H7 (cell line): ENCODE results near the gene HSPA9. TPM values are rescaled to one million over a fixed set of nuclear protein-coding genes. Genes with fewer than 3 reads are reported as not detected.
A peak's percentile ranks its signal among the peaks of the same experiment; 100 is the strongest.

Experiments used
- DNase-seq: peaks from one replicate; pipeline ENCODE4 v3.0.0; 2012
- H3K27me3 ChIP-seq: 2 replicates; pipeline ENCODE4 v1.6.0; 2011; ENCODE audit warnings: mild to moderate bottlenecking, low read length; ENCODE audit not compliant: control insufficient read depth, insufficient read depth
- H3K36me3 ChIP-seq: replicated peaks from 2 replicates; pipeline ENCODE4 v1.5.1; 2011; ENCODE audit warnings: low read length; ENCODE audit not compliant: control insufficient read depth, insufficient read depth
- H3K4me3 ChIP-seq: 2 replicates; pipeline ENCODE4 v1.5.1; 2011; ENCODE audit warnings: low read depth, mild to moderate bottlenecking, control low read depth, low read length, moderate library complexity; ENCODE audit not compliant: insufficient read depth
- total RNA-seq: library from RNA; depleted of rRNA; stranded (reverse); fragments of >200 nt; shearing (Covaris generic); gene quantifications from 2 replicates; pipeline ENCODE4 v1.2.3, GENCODE V29; 2014

HSPA9 gene
- total RNA-seq, 1 experiment from 2014 or later, result 671 TPM

DNA sequence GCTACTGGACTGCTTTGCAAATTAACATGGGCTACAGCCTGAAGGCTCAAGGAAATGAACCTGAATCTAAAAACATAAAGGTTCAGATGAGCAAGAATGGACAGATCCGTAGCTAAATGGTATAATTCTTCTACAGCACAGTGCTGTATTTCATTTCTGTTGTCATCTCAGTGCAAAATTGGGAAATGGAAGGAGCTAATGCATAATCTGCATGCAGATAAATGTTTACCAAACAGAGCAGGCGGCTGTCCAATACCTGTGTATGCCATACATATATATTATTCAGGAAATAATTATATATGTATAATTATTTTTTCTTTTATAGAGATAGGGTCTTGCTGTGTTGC lies 4.3 kb upstream of the HSPA9 start:
- H3K4me3 ChIP-seq, result no peak overlapping the region
- no peaks in the 10 kb centered on the region for H3K27me3 ChIP-seq
- H3K36me3 ChIP-seq, result no peaks in the 10 kb centered on the region
- DNase-seq, result no peak

DNA sequence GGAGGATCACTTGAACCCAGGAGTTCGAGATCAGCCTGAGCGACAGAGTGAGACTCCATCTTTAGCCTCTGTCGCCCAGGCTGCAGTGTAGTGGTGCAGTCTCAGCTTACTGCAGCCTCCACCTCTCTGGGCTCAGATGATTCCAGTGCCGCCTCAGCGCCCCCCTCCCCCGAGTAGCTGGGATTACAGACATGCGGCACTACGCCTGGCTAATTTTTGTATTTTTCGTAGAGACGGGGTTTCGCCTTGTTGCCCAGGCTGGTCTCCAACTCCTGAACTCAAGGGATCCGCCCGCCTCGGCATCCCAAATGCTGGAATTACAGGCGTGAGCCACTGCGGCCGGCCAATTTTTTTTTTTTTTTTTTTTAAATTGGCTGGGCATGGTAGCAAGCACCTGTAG lies 2.3 kb upstream of the HSPA9 start:
- no peak for DNase-seq
- H3K27me3 ChIP-seq, result no peaks in the 10 kb centered on the region
- no peak overlapping the region for H3K4me3 ChIP-seq
- H3K36me3 ChIP-seq, result peaks cover 10% of the 10 kb centered on the region

DNA sequence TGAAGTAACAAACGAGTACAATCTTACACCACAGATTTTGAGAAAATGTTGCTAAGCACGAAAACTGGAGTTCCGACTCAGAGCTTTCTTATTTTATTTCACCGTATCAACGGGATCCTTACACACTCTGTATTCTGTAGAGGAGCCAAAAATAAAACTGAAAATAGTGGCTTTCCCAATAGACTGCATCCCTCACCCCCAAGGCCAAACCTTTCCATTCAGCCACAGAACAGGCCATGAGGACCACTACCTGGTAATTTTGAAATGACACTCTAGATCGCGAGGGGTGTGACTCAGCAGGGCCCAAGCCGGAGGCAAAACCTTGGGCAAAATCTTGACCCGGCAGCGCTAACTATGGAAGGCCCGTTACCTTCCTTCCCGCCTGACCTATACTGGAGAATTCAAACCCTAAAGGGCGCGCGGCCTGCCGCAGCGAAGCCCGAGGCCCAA lies 432 bp downstream of the HSPA9 start:
- peaks cover 35% of the 10 kb centered on the region for H3K36me3 ChIP-seq
- H3K27me3 ChIP-seq, result no peaks in the 10 kb centered on the region
- DNase-seq, result no peak
- H3K4me3 ChIP-seq, result peak overlapping the region; percentile 96

DNA sequence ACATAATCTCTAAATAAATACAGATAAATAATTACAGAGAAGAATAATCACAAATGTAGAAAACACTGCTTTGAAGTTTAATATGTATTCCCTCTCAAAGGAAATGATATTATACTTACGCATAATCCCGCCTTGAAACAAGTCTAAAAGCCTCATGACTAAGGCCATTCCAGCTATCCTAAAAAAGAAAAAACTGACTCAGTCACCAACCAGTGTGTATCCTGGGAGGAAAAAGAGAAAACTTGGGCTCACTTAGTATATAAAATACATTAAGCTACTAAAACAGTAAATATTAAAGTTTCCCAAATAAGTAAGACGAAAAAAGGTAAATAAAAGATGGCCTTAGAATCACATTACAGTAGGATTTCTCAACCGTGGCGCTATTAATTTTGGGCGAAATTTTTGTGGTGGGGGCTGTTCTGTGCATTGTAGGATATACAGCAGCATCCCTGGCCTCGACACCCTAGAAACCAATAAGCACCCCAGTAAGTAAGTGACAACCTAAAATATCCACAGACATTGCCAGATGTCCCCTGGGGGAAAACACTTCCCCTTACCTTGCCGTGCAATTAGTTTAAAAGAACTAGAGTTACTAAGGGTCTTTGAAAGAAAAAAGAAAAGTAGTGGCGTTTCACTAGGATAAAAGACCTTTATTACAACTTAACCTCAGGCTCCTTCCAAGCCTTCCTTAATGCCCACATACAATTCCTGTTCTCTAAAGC lies 1.1 kb downstream of the HSPA9 start:
- no peak for DNase-seq
- Histone ChIP-seq H3K4me3 (peak overlapping the region; percentile 96), H3K27me3 (no peaks in the 10 kb centered on the region), H3K36me3 (peaks cover 39% of the 10 kb centered on the region)

DNA sequence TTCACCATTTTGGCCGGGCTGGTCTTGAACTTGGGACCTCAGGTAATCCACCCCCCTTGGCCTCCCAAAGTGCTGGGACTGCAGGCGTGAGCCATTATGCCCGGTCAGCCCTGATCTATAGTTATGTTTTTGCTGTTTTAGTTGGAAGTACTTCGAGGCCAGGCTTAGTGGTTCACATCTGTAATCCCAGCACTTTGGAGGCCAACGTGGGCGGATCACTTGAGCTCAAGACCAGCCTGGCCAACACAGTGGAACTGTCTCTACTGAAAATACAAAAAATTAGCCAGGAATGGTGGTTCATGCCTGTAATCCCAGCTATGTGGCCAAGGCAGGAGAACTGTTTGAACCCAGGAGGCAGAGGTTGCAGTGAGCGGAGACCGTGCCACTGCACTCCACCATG lies 2.0 kb downstream of the HSPA9 start:
- Histone ChIP-seq H3K36me3 (peaks cover 42% of the 10 kb centered on the region), H3K4me3 (no peak overlapping the region), H3K27me3 (no peaks in the 10 kb centered on the region)
- DNase-seq, result no peak

DNA sequence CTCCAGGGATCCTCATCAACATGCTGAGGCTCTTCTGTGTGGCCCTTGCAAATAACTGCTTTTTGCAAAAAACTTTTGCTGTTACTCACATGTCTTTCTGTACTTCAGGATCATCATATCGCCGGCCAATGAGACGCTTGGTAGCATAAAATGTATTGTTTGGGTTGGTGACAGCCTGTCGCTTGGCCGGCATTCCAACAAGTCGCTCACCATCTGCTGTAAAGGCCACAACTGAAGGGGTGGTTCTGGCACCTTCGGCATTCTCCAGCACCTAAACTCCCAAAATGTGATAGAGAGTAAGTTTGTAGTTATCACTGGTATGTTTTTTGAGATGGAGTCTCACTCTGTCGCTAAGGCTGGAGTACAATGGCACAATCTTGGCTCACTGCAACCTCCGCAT lies 4.3 kb downstream of the HSPA9 start:
- no peak for DNase-seq
- Histone ChIP-seq H3K27me3 (no peaks in the 10 kb centered on the region), H3K36me3 (peaks cover 60% of the 10 kb centered on the region), H3K4me3 (no peak overlapping the region)

DNA sequence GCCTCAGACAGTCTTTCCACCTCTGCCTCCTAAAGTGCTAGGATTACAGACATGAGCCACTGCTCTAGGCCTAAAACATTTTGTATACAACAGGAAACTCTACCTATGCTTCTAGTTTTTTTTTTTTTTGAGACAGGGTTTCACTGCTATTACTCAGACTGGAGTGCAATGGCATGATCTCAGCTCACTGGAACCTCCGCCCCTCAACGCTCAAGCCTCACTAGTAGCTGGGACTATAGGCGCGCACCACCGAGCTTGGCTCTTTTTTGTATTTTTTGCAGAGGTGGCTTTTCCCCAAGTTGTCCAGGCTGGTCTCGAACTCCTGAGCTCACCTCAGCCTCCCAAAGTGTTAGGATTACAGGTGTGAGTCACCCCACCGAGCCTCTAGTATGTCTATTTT lies 5.4 kb downstream of the HSPA9 start:
- peaks cover 70% of the 10 kb centered on the region for H3K36me3 ChIP-seq
- no peak for DNase-seq
- no peaks in the 10 kb centered on the region for H3K27me3 ChIP-seq
- no peak overlapping the region for H3K4me3 ChIP-seq

DNA sequence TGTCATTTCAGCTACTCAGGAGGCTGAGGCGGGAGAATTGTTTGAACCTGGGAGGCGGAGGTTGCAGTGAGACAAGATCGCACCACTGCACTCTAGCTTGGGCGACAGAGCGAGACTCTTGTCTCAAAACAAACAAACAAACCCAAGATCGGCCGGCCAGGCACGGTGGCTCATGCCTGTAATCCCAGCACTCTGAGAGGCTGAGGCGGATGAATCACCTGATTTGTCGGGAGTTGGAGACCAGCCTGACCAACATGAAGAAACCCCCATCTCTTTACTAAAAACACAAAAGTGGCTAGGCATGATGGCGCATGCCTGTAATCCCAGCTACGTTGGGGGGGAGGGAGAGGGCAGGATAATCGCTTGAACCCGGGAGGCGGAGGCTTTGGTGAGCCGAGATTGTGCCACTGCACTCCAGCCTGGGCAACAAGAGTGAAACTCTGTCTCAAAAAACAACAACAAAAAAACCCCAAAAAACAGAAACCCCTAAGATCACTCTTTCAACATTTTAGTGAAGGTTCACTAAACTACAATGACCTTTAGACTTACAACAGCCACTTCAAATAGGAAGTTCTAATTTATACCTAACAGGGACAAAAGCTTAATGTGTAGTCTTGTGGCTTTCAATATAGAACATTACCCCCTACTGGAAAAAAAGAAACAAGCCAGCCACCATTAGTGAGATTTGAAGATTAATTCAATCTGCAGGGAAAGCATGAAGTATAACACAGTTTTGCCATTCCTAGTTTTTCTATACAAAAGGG lies 7.0 kb downstream of the HSPA9 start:
- H3K4me3 ChIP-seq, result no peak overlapping the region
- peaks cover 72% of the 10 kb centered on the region for H3K36me3 ChIP-seq
- DNase-seq, result no peak
- no peaks in the 10 kb centered on the region for H3K27me3 ChIP-seq

DNA sequence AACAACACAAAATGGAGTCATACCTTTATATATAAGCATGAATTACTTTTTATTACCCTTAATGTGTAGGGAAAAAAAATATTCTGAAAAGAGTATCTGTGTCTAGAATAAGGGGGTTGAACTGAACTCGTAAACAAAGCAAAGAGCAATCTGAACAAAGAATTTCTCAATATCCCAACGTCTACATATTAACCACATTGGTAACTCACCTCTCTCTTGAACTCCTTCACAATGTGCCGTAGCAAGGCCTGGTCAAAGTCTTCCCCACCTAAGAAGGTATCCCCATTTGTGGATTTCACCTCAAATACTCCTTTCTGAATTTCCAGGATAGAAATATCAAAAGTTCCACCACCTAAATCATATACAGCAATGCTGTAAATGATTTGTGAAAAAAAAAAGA lies 8.4 kb downstream of the HSPA9 start:
- H3K36me3 ChIP-seq, result peaks cover 62% of the 10 kb centered on the region
- no peaks in the 10 kb centered on the region for H3K27me3 ChIP-seq
- DNase-seq, result no peak

DNA sequence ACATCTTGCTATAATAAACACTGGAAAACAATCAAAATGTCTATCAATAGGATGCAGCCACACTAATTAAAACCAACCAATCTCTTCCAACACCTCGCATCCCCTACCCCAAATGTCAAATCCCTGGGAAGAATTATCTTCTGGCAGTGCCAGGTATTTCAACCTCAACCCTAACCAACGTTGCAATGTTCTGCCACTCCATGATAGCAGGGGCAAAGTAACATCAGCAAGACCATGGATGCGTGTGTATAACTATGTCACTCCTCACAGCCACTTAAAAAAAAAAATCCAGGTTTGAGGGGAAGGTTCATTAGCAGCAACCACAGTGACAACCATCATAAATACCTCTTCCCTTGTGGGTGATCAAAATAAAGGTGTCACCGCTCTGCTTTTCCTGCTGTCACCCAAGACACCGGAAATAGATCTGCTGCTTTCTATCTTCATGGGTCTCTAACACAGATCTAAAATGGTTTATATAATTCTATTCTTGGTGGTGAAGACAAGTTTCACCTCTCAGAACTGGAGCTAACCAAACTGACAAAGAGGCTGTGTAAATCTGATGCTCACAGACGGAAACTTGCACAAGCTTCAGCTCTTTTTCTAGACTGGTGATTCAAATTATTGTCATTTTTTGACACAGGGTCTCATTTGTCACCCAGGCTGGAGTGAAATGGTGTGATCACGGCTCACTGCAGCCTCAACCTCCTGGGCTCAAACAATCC lies 9.9 kb downstream of the HSPA9 start:
- peaks cover 54% of the 10 kb centered on the region for H3K36me3 ChIP-seq
- no peak for DNase-seq
- H3K27me3 ChIP-seq, result no peaks in the 10 kb centered on the region
- H3K4me3 ChIP-seq, result no peak overlapping the region

More for the DNA sequence above, 8.4 kb downstream of the HSPA9 start:
- H3K4me3 ChIP-seq, result no peak overlapping the region

DNA sequence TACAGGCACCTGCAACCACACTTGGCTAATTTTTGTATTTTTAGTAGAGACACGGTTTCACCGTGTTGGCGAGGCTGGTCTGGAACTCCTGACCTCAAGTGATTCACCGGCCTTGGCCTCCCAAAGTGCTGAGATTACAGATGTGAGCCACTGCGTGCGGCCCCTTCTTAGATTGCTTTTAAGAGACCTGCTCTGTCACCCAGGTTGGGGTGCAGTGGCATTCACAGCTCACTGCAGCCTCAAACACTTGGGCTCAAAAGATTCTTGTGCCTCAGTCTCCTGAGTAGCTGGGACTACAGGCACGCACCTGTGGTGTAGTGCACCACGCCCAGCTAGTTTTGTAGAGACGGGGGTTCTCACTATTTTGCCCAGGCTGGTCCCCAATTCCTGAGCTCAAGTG lies 11.0 kb downstream of the HSPA9 start:
- no peak for DNase-seq
- Histone ChIP-seq H3K27me3 (no peaks in the 10 kb centered on the region), H3K4me3 (no peak overlapping the region), H3K36me3 (peaks cover 55% of the 10 kb centered on the region)

DNA sequence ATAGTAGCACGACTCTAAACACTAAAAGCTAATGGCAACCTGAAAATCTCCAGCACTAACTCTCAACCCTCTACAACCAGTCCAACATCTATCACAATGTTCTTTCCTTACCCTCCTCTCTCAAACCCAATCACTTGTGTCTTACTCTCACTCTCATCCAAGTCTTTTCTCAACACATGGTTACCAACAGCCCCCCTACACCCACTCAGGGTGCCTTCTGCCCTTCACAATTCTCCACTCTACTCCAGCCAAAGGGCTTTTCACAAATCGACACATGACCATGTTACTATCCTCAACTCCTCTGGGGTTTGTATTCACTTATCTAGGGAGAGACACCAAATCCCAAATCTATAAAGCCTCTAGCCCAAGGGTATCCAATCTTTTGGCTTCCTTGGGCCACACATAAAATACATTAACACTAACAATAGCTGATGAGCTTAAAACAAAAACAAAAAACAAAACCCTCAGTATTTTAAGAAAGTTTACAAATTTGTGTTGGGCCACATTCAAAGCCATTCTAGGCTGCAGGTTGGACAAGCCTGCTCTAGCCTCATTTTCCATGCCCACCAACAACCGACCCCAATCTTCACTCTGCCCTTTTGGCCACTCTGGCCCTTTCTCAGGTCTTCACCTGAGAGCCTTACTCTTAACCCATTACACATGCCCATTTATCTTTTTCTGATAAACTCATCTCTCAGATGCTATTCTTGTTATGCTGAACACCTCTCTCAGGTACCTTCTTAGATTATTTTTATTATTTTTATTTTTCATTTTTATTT lies 11.7 kb downstream of the HSPA9 start:
- Histone ChIP-seq H3K27me3 (no peaks in the 10 kb centered on the region), H3K36me3 (peaks cover 59% of the 10 kb centered on the region), H3K4me3 (no peak overlapping the region)
- no peak for DNase-seq

DNA sequence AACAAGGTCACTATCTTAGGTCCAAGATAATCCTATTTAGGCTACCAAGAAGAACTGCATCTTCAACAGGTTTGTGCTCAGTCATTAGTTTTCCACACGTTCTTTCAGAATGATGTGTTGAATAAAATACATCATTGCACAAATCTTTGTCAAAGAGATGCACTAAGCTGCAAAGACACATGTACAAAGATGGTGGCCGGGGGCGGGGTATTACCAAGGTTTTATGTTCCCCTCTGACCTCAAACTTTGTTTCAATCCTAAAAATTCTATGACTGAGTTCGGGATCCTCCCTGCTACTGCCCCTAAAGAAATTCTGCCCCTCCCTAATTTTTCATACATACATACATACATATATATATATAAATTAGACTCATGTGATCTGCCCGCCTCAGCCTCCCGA lies 14.2 kb downstream of the HSPA9 start:
- Histone ChIP-seq H3K4me3 (no peak overlapping the region), H3K36me3 (peaks cover 65% of the 10 kb centered on the region), H3K27me3 (no peaks in the 10 kb centered on the region)
- no peak for DNase-seq

DNA sequence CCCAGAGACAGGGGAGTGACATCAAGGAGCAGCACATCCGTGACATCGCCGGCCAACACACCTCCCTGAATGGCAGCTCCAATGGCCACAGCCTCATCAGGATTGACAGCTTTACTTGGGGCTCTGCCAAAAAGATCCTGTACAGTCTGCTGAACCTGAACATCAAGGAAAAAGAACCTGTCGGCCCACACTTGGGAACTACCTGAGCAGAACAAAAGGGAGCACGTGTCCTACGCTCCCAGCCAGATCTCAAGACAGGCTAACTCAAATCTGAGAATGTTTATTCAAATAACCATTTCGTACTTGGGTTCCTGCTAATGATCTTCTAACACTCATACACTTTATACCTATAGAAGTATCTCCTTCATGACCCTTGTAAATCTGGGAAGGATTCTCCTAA lies 15.3 kb downstream of the HSPA9 start:
- no peak for DNase-seq
- no peaks in the 10 kb centered on the region for H3K27me3 ChIP-seq
- H3K4me3 ChIP-seq, result no peak overlapping the region
- peaks cover 63% of the 10 kb centered on the region for H3K36me3 ChIP-seq
